Mucosa of rectum (tissue), 2 donors: ENCODE measurements around the gene GABBR2.

Experiments used
- H3K27ac ChIP-seq, 2 donors: one replicate each; pipeline ENCODE4 v1.7.0; 2013; ENCODE audit warnings: inconsistent platforms in 2 of 2, low read depth in 2 of 2, low read length in 2 of 2
- H3K27me3 ChIP-seq, 2 donors: one replicate each; pipeline ENCODE4 v1.7.0; 2013; ENCODE audit warnings: low read length in 2 of 2; ENCODE audit not compliant: control insufficient read depth in 2 of 2, insufficient read depth in 2 of 2
- H3K36me3 ChIP-seq, 2 donors: one replicate each; pipeline ENCODE4 v1.7.0; 2013; ENCODE audit warnings: low read length in 2 of 2; ENCODE audit not compliant: control insufficient read depth in 2 of 2, insufficient read depth in 2 of 2
- H3K4me1 ChIP-seq, 2 donors: one replicate each; pipeline ENCODE4 v1.7.0; 2013; ENCODE audit warnings: low read length in 2 of 2, mild to moderate bottlenecking in 1 of 2; ENCODE audit not compliant: control insufficient read depth in 2 of 2, insufficient read depth in 2 of 2
- H3K4me3 ChIP-seq, 2 donors: one replicate each; pipeline ENCODE4 v1.7.0; 2013; ENCODE audit warnings: low read length in 2 of 2
- H3K9ac ChIP-seq, 2 donors: one replicate each; pipeline ENCODE4 v1.7.0; 2013; ENCODE audit warnings: low read length in 2 of 2, low read depth in 1 of 2, mild to moderate bottlenecking in 1 of 2
- H3K9me3 ChIP-seq, 2 donors: one replicate each; pipeline ENCODE4 v1.7.0; 2013; ENCODE audit warnings: low read length in 2 of 2; ENCODE audit not compliant: control insufficient read depth in 2 of 2
- donor health status: healthy.
- donor health status: Normal muscosa, but diverticular disease.

Gene GABBR2

GRCh38 chr9:98364086-98364485 lies 344.6 kb downstream of the GABBR2 start:
- Histone ChIP-seq H3K27ac (no peak overlapping the region), H3K36me3 (no peaks in the 10 kb centered on the region), H3K4me1 (no peaks in the 10 kb centered on the region), H3K9ac (no peak overlapping the region), H3K9me3 (peaks cover 3 to 12% of the 10 kb centered on the region in 2 donors), H3K4me3 (no peak overlapping the region), H3K27me3 (no peaks in the 10 kb centered on the region)

- Histone ChIP-seq H3K9me3 (peaks cover 3 to 12% of the 10 kb centered on the region in 2 donors), H3K4me1 (no peaks in the 10 kb centered on the region), H3K36me3 (no peaks in the 10 kb centered on the region), H3K27me3 (no peaks in the 10 kb centered on the region), H3K9ac (no peak overlapping the region), H3K27ac (no peak overlapping the region), H3K4me3 (no peak overlapping the region)
Measured at GRCh38 chr9:98363644-98364043, 345.1 kb downstream of the GABBR2 start.

GRCh38 chr9:98362624-98363252 lies 346.0 kb downstream of the GABBR2 start:
- H3K27ac ChIP-seq, result no peak overlapping the region
- no peak overlapping the region for H3K9ac ChIP-seq
- no peaks in the 10 kb centered on the region for H3K27me3 ChIP-seq
- H3K36me3 ChIP-seq, result no peaks in the 10 kb centered on the region
- H3K4me3 ChIP-seq, result no peak overlapping the region
- no peaks in the 10 kb centered on the region for H3K4me1 ChIP-seq
- H3K9me3 ChIP-seq, result peaks cover 3 to 12% of the 10 kb centered on the region in 2 donors

GRCh38 chr9:98361645-98362044 lies 347.1 kb downstream of the GABBR2 start:
- Histone ChIP-seq H3K4me1 (no peaks in the 10 kb centered on the region), H3K36me3 (no peaks in the 10 kb centered on the region), H3K27ac (no peak overlapping the region), H3K9ac (no peak overlapping the region), H3K27me3 (no peaks in the 10 kb centered on the region), H3K9me3 (peaks cover 3 to 12% of the 10 kb centered on the region in 2 donors), H3K4me3 (no peak overlapping the region)

- no peaks in the 10 kb centered on the region for H3K36me3 ChIP-seq
- no peaks in the 10 kb centered on the region for H3K4me1 ChIP-seq
- no peak overlapping the region for H3K27ac ChIP-seq
- no peaks in the 10 kb centered on the region for H3K27me3 ChIP-seq
- no peak overlapping the region for H3K9ac ChIP-seq
- no peak overlapping the region for H3K4me3 ChIP-seq
- peaks cover 2 to 3% of the 10 kb centered on the region in 2 donors for H3K9me3 ChIP-seq
Measured at GRCh38 chr9:98360176-98360708, 348.5 kb downstream of the GABBR2 start.

GRCh38 chr9:98359569-98359968 lies 349.2 kb downstream of the GABBR2 start:
- Histone ChIP-seq H3K4me1 (no peaks in the 10 kb centered on the region), H3K4me3 (no peak overlapping the region), H3K36me3 (no peaks in the 10 kb centered on the region), H3K27ac (no peak overlapping the region), H3K27me3 (no peaks in the 10 kb centered on the region), H3K9me3 (no peaks in the 10 kb centered on the region), H3K9ac (no peak overlapping the region)

- Histone ChIP-seq H3K4me3 (no peak overlapping the region), H3K27ac (no peak overlapping the region), H3K9ac (no peak overlapping the region), H3K9me3 (no peaks in the 10 kb centered on the region), H3K27me3 (no peaks in the 10 kb centered on the region), H3K4me1 (no peaks in the 10 kb centered on the region), H3K36me3 (no peaks in the 10 kb centered on the region)
Measured at GRCh38 chr9:98357921-98358535, 350.7 kb downstream of the GABBR2 start.

GRCh38 chr9:98356953-98357690 lies 351.6 kb downstream of the GABBR2 start:
- no peaks in the 10 kb centered on the region for H3K36me3 ChIP-seq
- H3K9me3 ChIP-seq, result no peaks in the 10 kb centered on the region
- no peak overlapping the region for H3K9ac ChIP-seq
- no peaks in the 10 kb centered on the region for H3K27me3 ChIP-seq
- H3K4me3 ChIP-seq, result no peak overlapping the region
- no peaks in the 10 kb centered on the region for H3K4me1 ChIP-seq
- H3K27ac ChIP-seq, result no peak overlapping the region

- Histone ChIP-seq H3K9me3 (no peaks in the 10 kb centered on the region), H3K4me1 (no peaks in the 10 kb centered on the region), H3K4me3 (no peak overlapping the region), H3K27ac (no peak overlapping the region), H3K36me3 (no peaks in the 10 kb centered on the region), H3K27me3 (no peaks in the 10 kb centered on the region), H3K9ac (no peak overlapping the region)
Measured at GRCh38 chr9:98356326-98356725, 352.4 kb downstream of the GABBR2 start.

GRCh38 chr9:98351370-98351769 lies 357.4 kb downstream of the GABBR2 start:
- H3K4me1 ChIP-seq, result no peaks in the 10 kb centered on the region

More at GRCh38 chr9:98351370-98351769, 357.4 kb downstream of the GABBR2 start:
- Histone ChIP-seq H3K4me3 (no peak overlapping the region), H3K27me3 (no peaks in the 10 kb centered on the region), H3K9me3 (no peaks in the 10 kb centered on the region), H3K9ac (no peak overlapping the region), H3K27ac (no peak overlapping the region), H3K36me3 (no peaks in the 10 kb centered on the region)
